HCT116 (cell line): Measurements from ENCODE around the gene CHD3. TPM values are rescaled to one million over a fixed set of nuclear protein-coding genes. Genes with fewer than 3 reads are reported as not detected.
A peak's percentile ranks its signal among the peaks of the same experiment; 100 is the strongest.

Source experiments
- ATAC-seq: fragments of 200-7000 bp; cut with Tn5 transposase; 2 replicates; pipeline ENCODE4 v1.9.1; 2020; ENCODE audit warnings: mild to moderate bottlenecking, moderate library complexity
- BruUV-seq: library from RNA; stranded (reverse); fragments of 400-500 nt; replicated peaks from 2 replicates; lab custom pipeline; 2021; lab: Mats Ljungman, UMichigan
- CTCF ChIA-PET: fragments of 300-600 bp; sonication (Branson Sonifier 250); formaldehyde crosslinking; loops from one replicate; lab custom pipeline; 2021; ENCODE audit warnings: antibody characterized with exemption; lab: Charles Lee
- POLR2A ChIA-PET: fragments of 300-600, 350-600 bp; sonication (Branson Sonifier 250); formaldehyde crosslinking; loops from one replicate; lab custom pipeline; 2021; ENCODE audit warnings: antibody characterized with exemption; lab: Charles Lee
- RAD21 ChIA-PET, 2 experiments: fragments of 300-600 bp; sonication (Branson Sonifier 250); formaldehyde crosslinking; loops; one replicate each; lab custom pipeline; 2023; ENCODE audit warnings: low total read pairs in 2 of 2; ENCODE audit not compliant: uncharacterized antibody in 2 of 2, unreplicated experiment in 2 of 2, low non-redundant PET in 1 of 2; lab: Charles Lee
- DNase-seq: peaks from one replicate; pipeline ENCODE4 v3.0.0-alpha.2; 2010; ENCODE audit warnings: low read depth, low spot score
- H2AFZ ChIP-seq: fragments of 200-600 bp; shearing (Covaris generic), sonication (generic); 2 replicates; pipeline ENCODE4 v1.6.1; 2017; ENCODE audit warnings: low read depth, mixed run types, mixed read lengths, antibody characterized with exemption, low read length; ENCODE audit not compliant: poor library complexity, severe bottlenecking
- H3K27ac ChIP-seq: 2 replicates; pipeline ENCODE4 v1.5.1; 2012; ENCODE audit warnings: low read depth, low read length
- H3K27me3 ChIP-seq: fragments of 200-600 bp; sonication (generic); 2 replicates; pipeline ENCODE4 v1.6.1; 2016; ENCODE audit warnings: mixed run types, low read length, mixed read lengths; ENCODE audit not compliant: insufficient read depth
- H3K36me3 ChIP-seq, 2 experiments: fragments of 200-500 bp in 1 of 2; fragments of 200-600 bp in 1 of 2; sonication (Bioruptor generic) in 1 of 2; sonication (generic) in 1 of 2; 2 replicates each; pipeline versions ENCODE4 v1.5.1 to v1.6.1; 2014 to 2016; ENCODE audit warnings: low read length in 2 of 2, inconsistent platforms in 1 of 2, mixed read lengths in 1 of 2, mixed run types in 1 of 2; ENCODE audit not compliant: insufficient read depth in 2 of 2, control insufficient read depth in 1 of 2
- H3K4me1 ChIP-seq, 2 experiments: fragments of 200-600 bp in 1 of 2; sonication (generic) in 1 of 2; 2 replicates each; pipeline versions ENCODE4 v1.5.1 to v1.6.1; 2012 to 2017; ENCODE audit warnings: low read length in 2 of 2, inconsistent platforms in 1 of 2, mild to moderate bottlenecking in 1 of 2, mixed read lengths in 1 of 2, mixed run types in 1 of 2, moderate library complexity in 1 of 2; ENCODE audit not compliant: insufficient read depth in 2 of 2, control insufficient read depth in 1 of 2
- H3K4me2 ChIP-seq: fragments of 200-600 bp; sonication (generic); 2 replicates; pipeline ENCODE4 v1.6.1; 2017; ENCODE audit warnings: mixed run types, low read length, mixed read lengths
- H3K4me3 ChIP-seq, 2 experiments: fragments of 200-600 bp in 1 of 2; sonication (generic) in 1 of 2; replicated peaks in 1 of 2; 2 replicates each; pipeline ENCODE4 v1.5.1; 2011 to 2016; ENCODE audit warnings: low read length in 2 of 2, control low read depth in 1 of 2, low read depth in 1 of 2, mild to moderate bottlenecking in 1 of 2, mixed read lengths in 1 of 2, mixed run types in 1 of 2
- H3K79me2 ChIP-seq: fragments of 200-600 bp; sonication (generic); 2 replicates; pipeline ENCODE4 v1.6.1; 2017; ENCODE audit warnings: mild to moderate bottlenecking, mixed run types, low read length, moderate library complexity, mixed read lengths; ENCODE audit not compliant: insufficient read depth
- H3K9ac ChIP-seq: fragments of 200-600 bp; sonication (generic); 2 replicates; pipeline ENCODE4 v1.6.1; 2016; ENCODE audit warnings: low read length, mixed read lengths
- H3K9me2 ChIP-seq: fragments of 200-600 bp; sonication (generic), shearing (Covaris generic); 2 replicates; pipeline ENCODE4 v1.6.1; 2017; ENCODE audit warnings: mixed run types, mild to moderate bottlenecking, moderate library complexity; ENCODE audit not compliant: insufficient read depth
- H3K9me3 ChIP-seq, 2 experiments: fragments of 200-500 bp in 1 of 2; fragments of 200-600 bp in 1 of 2; sonication (Bioruptor generic) in 1 of 2; sonication (generic) in 1 of 2; 2 replicates each; pipeline ENCODE4 v1.6.1; 2014 to 2017; ENCODE audit warnings: low read length in 2 of 2, mixed read lengths in 2 of 2, inconsistent platforms in 1 of 2, low read depth in 1 of 2, mild to moderate bottlenecking in 1 of 2, mixed run types in 1 of 2, moderate library complexity in 1 of 2; ENCODE audit not compliant: control insufficient read depth in 1 of 2, insufficient read depth in 1 of 2
- H4K20me1 ChIP-seq: fragments of 200-600 bp; sonication (generic), shearing (Covaris generic); 2 replicates; pipeline ENCODE4 v1.6.1; 2017; ENCODE audit warnings: mixed run types, mild to moderate bottlenecking, moderate library complexity; ENCODE audit not compliant: insufficient read depth
- EGR1 ChIP-seq: IDR thresholded peaks from 2 replicates; pipeline ENCODE4 v1.6.1; 2012; ENCODE audit warnings: low read depth
- JUND ChIP-seq: IDR thresholded peaks from 2 replicates; pipeline ENCODE4 v1.6.1; 2012
- POLR2AphosphoS5 ChIP-seq: IDR thresholded peaks from 2 replicates; pipeline ENCODE4 v1.6.1; 2011; ENCODE audit warnings: mild to moderate bottlenecking, low read depth, low read length, moderate library complexity
- SP1 ChIP-seq: IDR thresholded peaks from 2 replicates; pipeline ENCODE4 v1.6.1; 2012; ENCODE audit warnings: low read depth
- YY1 ChIP-seq: IDR thresholded peaks from 2 replicates; pipeline ENCODE4 v1.6.1; 2011; ENCODE audit warnings: low read length, low read depth, moderate library complexity, mild to moderate bottlenecking; ENCODE audit not compliant: insufficient replicate concordance; ENCODE audit errors: extremely low read depth
- intact Hi-C: fragments of 100-400 bp; cut with micrococcal nuclease; formaldehyde crosslinking; loops from 2 replicates; pipeline ENCODE4 v1.10.0; 2022
- total RNA-seq: library from RNA; stranded (reverse); gene quantifications from one replicate; pipeline ENCODE4 v1.2.1, GENCODE V29; 2021; ENCODE audit not compliant: unreplicated experiment
- TF ChIP-seq, protein P1 (sequence below), 3 experiments: fragments of 200-600 bp in 1 of 3; sonication (generic) in 1 of 3; IDR thresholded peaks in 2 of 3; conservative IDR thresholded peaks in 1 of 3; 2 replicates each; pipeline ENCODE4 v1.5.1; 2012 to 2017; ENCODE audit warnings: low read depth in 2 of 3, low read length in 2 of 3, antibody characterized with exemption in 1 of 3, borderline replicate concordance in 1 of 3, control low read depth in 1 of 3, mild to moderate bottlenecking in 1 of 3, mixed read lengths in 1 of 3, mixed run types in 1 of 3, moderate library complexity in 1 of 3; ENCODE audit not compliant: insufficient read depth in 1 of 3
- TF ChIP-seq, protein P2 (sequence below): IDR thresholded peaks from 2 replicates; pipeline ENCODE4 v1.6.1; 2011; ENCODE audit warnings: mild to moderate bottlenecking, low read length, moderate library complexity; ENCODE audit not compliant: insufficient replicate concordance; ENCODE audit errors: extremely low read depth

The CHD3 gene
- total RNA-seq, 1 experiment from 2014 or later: 54.8 TPM

DNA sequence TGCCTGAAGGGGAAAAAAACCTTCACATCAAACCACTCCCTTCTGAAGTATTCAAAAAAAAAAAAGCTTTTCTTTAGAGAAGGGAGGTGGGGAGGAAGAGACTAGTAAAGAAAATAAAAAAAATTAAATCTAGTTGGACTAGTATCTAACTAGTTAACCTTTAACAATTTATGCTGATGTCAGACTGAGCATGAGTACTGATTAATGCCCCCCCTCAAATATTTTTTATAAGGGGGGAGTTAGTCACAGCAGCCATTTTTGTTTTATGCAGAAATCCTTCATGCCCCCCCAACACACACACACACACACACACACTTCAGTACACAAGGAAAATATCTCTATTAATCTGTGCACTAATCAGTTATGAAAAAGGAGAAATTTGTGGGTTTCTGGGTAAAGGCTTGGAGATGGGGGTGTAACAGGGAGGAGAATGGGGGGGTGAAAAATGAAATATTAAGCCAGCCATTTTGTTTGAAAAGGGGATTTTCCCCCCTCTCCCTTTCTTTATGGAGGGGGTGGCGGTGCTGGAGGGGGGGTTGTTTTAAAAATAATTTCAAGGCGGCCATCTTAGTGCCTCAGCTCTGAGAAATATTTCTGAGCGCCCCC lies 4.7 kb upstream of the CHD3 start:
- Histone ChIP-seq H3K9me2 (no peaks in the 10 kb centered on the region), H3K27me3 (no peaks in the 10 kb centered on the region), H3K36me3 (peaks cover 0 to 3% of the 10 kb centered on the region in 2 experiments; a peak in 2 of 4 replicates), H3K27ac (no peak overlapping the region; the same call in 1 of the 2 replicates), H3K9me3 (no peaks in the 10 kb centered on the region), H3K79me2 (peaks cover 25% of the 10 kb centered on the region), H3K4me1 (peaks cover 29 to 41% of the 10 kb centered on the region in 2 experiments), H3K4me2 (peak overlapping the region; percentile 66), H3K9ac (0 out of 2 replicates have a peak overlapping the region, but pooled peaks have one; percentile 31), H2AFZ (no peak overlapping the region), H3K4me3 (peak overlapping the region; percentile 20 to 52; a peak in 3 of 4 replicates), H4K20me1 (no peaks in the 10 kb centered on the region)
- ChIA-PET RAD21 (interaction anchor here in 1 of 2 experiments (0.6 kb wide), 1 partner anchor 275 kb away, joined by 5 read pairs; no protein-coding TSS in a partner anchor), CTCF (interaction anchor here (0.7 kb wide), 1 partner anchor 14 kb away, joined by 3 read pairs; no protein-coding TSS in a partner anchor), POLR2A (interaction anchor here (2.3 kb wide), 1 partner anchor 42 kb away, joined by 5 read pairs; no protein-coding TSS in a partner anchor)
- intact Hi-C loops: no loop called here
- TF ChIP-seq JUND: no peak
- TF ChIP-seq, protein P1, sequence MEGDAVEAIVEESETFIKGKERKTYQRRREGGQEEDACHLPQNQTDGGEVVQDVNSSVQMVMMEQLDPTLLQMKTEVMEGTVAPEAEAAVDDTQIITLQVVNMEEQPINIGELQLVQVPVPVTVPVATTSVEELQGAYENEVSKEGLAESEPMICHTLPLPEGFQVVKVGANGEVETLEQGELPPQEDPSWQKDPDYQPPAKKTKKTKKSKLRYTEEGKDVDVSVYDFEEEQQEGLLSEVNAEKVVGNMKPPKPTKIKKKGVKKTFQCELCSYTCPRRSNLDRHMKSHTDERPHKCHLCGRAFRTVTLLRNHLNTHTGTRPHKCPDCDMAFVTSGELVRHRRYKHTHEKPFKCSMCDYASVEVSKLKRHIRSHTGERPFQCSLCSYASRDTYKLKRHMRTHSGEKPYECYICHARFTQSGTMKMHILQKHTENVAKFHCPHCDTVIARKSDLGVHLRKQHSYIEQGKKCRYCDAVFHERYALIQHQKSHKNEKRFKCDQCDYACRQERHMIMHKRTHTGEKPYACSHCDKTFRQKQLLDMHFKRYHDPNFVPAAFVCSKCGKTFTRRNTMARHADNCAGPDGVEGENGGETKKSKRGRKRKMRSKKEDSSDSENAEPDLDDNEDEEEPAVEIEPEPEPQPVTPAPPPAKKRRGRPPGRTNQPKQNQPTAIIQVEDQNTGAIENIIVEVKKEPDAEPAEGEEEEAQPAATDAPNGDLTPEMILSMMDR (IDR thresholded peaks at IDR 0.05 in 2 of 3, conservative IDR thresholded peaks at IDR 0.05 in 1 of 3; ENCODE audit: borderline replicate concordance in 1 of 3, insufficient read depth in 1 of 3, low read depth in 2 of 3, low read length in 2 of 3): no peak
- TF ChIP-seq, protein P2, sequence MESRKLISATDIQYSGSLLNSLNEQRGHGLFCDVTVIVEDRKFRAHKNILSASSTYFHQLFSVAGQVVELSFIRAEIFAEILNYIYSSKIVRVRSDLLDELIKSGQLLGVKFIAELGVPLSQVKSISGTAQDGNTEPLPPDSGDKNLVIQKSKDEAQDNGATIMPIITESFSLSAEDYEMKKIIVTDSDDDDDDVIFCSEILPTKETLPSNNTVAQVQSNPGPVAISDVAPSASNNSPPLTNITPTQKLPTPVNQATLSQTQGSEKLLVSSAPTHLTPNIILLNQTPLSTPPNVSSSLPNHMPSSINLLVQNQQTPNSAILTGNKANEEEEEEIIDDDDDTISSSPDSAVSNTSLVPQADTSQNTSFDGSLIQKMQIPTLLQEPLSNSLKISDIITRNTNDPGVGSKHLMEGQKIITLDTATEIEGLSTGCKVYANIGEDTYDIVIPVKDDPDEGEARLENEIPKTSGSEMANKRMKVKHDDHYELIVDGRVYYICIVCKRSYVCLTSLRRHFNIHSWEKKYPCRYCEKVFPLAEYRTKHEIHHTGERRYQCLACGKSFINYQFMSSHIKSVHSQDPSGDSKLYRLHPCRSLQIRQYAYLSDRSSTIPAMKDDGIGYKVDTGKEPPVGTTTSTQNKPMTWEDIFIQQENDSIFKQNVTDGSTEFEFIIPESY: no peak
- TF ChIP-seq POLR2AphosphoS5: no peak
- TF ChIP-seq EGR1: no peak
- TF ChIP-seq YY1: peak; percentile 56
- TF ChIP-seq SP1: no peak
- no peak for ATAC-seq
- DNase-seq: no peak
- BruUV-seq: TSS peak; percentile 23
